PC-3 (cell line): ENCODE results near the gene PHKG1.

Experiments used
- EZH2 ChIP-seq: fragments of 300-600 bp; sonication (generic); IDR thresholded peaks from one replicate; pipeline ENCODE4 v1.6.1; 2017; ENCODE audit warnings: antibody characterized with exemption, mild to moderate bottlenecking, low read length; ENCODE audit not compliant: unreplicated experiment
- EZH2phosphoT487 ChIP-seq: fragments of 300-600 bp; sonication (generic); IDR thresholded peaks from 2 replicates; pipeline ENCODE4 v1.6.1; 2018; ENCODE audit warnings: mild to moderate bottlenecking, antibody characterized with exemption, low read length, borderline replicate concordance
- TF ChIP-seq, protein P1 (sequence below): fragments of 300-600 bp; sonication (generic); conservative IDR thresholded peaks from 2 replicates; pipeline ENCODE4 v1.5.1; 2017; ENCODE audit warnings: antibody characterized with exemption, low read depth, mild to moderate bottlenecking, low read length

DNA sequence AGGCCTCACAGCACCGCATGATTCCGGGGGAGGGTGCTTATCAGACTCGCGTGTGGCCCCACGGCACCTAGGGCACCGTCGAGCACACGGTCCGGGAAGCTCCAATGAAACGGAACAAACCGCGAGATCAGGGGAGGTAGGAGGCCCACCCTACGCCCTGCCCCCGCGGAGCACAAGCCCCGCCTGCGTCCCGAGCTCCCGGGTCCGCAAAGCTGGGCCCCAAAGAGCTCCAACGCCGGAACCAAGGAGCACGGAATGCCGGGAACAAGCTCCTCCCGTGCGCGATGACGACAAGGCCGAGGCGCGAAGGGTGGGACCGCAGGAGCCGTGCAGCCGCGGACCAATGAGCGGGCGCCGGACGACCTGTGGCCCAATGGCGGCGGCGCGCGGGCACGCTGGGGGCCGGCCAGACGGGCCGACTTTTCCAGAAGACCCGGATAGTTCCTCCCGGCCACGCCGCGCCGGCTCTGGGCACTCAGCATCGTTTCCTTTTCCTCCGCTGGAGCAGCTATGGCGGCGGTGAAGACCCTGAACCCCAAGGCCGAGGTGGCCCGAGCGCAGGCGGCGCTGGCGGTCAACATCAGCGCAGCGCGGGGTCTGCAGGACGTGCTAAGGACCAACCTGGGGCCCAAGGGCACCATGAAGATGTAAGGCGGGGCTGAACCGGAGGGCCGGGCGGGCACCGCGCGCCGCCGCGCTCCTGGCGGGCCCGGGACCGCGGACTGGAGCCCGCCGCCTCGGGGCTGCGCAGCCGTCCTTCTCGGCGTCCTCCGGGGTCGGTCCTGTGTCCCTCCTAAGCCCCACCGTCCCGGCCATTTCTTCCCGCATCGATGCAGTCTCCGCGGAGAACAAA, 41.2 kb downstream of the PHKG1 start, which contains the start of the genes CCT6A and PSPH:
- TF ChIP-seq, protein P1, sequence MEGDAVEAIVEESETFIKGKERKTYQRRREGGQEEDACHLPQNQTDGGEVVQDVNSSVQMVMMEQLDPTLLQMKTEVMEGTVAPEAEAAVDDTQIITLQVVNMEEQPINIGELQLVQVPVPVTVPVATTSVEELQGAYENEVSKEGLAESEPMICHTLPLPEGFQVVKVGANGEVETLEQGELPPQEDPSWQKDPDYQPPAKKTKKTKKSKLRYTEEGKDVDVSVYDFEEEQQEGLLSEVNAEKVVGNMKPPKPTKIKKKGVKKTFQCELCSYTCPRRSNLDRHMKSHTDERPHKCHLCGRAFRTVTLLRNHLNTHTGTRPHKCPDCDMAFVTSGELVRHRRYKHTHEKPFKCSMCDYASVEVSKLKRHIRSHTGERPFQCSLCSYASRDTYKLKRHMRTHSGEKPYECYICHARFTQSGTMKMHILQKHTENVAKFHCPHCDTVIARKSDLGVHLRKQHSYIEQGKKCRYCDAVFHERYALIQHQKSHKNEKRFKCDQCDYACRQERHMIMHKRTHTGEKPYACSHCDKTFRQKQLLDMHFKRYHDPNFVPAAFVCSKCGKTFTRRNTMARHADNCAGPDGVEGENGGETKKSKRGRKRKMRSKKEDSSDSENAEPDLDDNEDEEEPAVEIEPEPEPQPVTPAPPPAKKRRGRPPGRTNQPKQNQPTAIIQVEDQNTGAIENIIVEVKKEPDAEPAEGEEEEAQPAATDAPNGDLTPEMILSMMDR = no peak
- no peak for TF ChIP-seq EZH2
- no peak for TF ChIP-seq EZH2phosphoT487
